Measurements from ENCODE around the gene LMBRD2.
"Not testable (repeated sequence)": the region's sequence is repeated elsewhere in the genome, so short reads cannot be mapped to it uniquely, and the experiment has no call there.

The LMBRD2 gene

DNA sequence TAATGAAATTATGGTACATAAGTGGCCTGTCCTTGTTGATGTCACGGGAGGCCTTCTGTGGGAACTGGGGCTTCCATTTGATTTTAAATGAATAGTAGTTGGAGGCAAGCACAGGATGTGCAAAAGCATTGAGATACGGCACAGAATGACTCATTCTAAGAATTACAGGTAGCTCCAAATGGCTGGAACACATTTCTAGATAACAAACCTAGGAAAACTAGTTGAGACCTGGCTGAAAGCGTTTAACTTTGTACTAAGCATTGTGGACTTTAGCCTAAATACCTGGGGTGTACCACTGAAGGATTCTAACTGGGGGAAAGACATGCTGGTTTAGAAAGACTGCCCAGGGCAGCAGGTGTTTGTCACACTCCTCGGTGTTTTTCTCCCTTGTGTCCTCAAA is 9.7 kb upstream of the LMBRD2 start:
- DNase-seq (ENCODE audit: low spot score) = no peak

GRCh38 chr5:36160617-36161016 is 8.9 kb upstream of the LMBRD2 start:
- no peak for DNase-seq (ENCODE audit: low spot score)

DNA sequence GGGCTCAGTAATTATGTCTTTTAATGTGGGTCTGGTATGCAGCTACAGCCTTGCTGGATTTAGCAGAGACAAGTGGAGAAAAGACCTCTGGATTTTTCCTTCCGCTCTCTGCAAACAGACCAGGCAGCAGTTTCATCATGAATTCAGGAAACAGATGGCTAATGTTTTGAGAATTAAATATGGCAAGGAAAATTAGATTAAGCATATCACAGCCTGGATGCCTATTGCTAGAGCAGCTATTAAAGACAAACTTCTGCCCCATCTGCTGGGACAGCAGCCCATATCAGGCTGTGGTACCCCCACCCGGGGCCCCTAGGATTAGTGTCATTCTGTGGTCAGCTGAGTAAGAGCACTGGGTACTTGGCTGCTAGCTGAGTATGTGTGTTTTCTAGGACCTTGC is 6.5 kb upstream of the LMBRD2 start:
- no peak for DNase-seq (ENCODE audit: low spot score)

DNA sequence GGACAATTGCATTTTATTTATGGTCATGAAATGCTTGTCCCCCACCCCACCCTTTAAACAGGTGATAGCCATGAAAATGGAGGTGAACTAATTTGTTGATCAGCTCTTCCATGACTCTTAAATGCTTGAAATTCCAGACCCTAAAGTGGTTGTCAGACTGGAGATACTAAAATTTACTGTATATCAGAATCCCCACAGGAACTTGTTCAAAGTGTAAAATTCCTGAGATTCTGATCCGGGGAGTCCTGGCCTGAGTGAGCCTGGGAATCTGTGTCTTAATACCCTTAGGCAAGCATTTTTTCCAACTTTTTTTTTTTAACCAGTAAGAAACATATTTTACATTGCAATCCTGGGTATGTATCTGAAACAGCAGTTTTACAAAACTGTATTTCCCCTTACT is 4.9 kb upstream of the LMBRD2 start:
- peak; percentile 6 for DNase-seq (ENCODE audit: low spot score)

GRCh38 chr5:36156121-36156601 is 4.5 kb upstream of the LMBRD2 start:
- peak; percentile 55 for DNase-seq (ENCODE audit: low spot score)

- no peak for DNase-seq (ENCODE audit: low spot score)
Observed at GRCh38 chr5:36155291-36155690, 3.6 kb upstream of the LMBRD2 start.

DNA sequence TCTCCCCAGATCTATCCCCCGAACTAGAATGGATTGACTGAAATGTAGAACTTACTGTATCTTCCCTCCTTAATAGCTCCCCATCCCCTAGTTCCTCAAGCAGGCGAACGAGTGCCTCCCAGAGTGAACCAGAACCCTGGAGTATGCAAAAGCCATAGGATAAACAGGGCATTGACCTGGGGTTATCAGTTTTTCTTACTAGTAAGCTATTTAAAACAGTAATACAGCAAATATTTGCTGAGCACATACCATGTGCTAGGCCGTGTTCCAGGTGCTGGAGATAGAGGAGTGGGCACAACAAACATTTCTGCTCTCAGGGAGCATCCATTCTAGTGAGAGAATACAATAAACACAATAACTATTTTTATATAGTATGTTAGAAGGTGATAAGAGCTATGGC is 2.0 kb upstream of the LMBRD2 start:
- no peak for DNase-seq (ENCODE audit: low spot score)

- DNase-seq (ENCODE audit: low spot score) = no peak
Observed at GRCh38 chr5:36153298-36153677, 1.6 kb upstream of the LMBRD2 start.

GRCh38 chr5:36152324-36153297 is 924 bp upstream of the LMBRD2 start:
- peak; percentile 21 for DNase-seq (ENCODE audit: low spot score)

- peak; percentile 56 for DNase-seq (ENCODE audit: low spot score)
Observed at GRCh38 chr5:36150676-36151433, 832 bp downstream of the LMBRD2 start.

DNA sequence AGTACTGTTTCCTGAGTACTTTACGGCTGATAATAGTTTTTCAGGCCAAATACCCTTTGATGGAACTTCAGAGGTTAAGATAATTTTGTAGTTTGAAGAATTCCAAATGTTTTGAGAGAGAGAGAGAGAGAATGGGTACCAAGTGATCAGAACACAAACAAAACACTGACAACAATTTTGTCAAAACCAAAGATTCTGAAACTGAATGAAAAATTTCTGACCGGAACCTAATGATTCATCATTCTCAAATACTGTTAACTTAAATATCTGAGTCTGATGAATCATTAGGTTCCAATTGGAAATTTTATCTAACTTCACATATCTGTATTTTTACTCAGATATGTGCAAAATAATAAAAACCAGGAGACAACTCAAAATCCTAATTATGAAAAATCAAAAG is 4.0 kb downstream of the LMBRD2 start:
- no peak for DNase-seq (ENCODE audit: low spot score)

GRCh38 chr5:36146390-36146789 is 5.3 kb downstream of the LMBRD2 start:
- no peak for DNase-seq (ENCODE audit: low spot score)

- DNase-seq (ENCODE audit: low spot score) = no peak
Observed at GRCh38 chr5:36145311-36145710, 6.4 kb downstream of the LMBRD2 start.

DNA sequence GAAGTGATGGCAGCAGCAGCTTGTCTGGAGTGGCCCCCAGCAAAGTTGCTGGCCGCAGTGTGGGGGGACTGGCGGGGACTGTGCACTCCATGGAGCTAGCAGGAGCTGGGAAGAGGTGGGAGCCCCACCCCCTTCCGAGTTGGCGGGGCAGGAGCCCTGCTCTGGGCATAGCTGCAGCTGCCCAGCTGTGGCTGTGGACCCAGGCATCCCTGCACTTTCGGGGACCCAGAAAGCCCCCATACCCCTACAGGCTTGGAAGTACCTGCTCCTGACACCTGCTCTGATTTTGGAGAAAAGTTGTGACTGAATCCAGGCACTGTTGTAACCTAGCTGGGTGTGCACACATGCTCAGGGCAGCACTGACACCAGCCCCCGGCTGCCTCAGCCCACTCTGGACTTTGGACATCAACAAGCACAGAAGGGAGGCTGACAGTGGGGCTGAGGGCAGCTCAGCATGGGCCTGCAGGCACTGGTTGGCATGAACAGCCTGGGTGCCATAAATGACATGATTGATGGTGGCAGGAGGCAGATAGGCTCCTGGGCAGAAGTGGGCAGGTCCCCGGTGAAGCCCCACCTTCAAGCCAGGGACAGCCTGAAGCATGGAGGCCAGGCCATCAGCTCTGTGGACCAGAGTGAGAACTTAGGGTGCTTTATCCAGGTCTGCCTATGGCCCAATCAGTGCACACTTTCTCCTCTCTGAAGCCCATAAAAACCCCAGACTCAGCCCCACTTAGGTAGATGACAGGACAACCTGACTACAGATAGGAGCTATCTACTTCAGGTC is 12.6 kb downstream of the LMBRD2 start:
- no peak for DNase-seq (ENCODE audit: low spot score)

DNA sequence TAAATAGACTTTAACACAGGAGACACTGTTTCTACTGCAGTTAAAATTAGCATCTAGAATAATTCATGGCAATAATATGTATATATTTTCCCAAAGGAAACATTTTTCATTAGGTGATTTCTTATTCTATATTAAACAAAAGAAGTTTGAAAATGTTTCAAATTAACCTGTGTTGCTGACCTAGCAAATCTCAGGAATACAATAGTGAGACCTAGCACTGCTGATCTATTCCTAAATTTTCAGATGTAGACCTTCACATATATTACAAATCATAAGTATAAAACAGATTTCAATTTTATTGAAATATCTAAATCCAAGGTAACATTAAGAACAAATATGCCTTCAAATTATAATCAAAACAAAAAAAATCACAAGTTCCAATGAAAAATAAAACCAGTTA is 15.1 kb downstream of the LMBRD2 start:
- no peak for DNase-seq (ENCODE audit: low spot score)

DNA sequence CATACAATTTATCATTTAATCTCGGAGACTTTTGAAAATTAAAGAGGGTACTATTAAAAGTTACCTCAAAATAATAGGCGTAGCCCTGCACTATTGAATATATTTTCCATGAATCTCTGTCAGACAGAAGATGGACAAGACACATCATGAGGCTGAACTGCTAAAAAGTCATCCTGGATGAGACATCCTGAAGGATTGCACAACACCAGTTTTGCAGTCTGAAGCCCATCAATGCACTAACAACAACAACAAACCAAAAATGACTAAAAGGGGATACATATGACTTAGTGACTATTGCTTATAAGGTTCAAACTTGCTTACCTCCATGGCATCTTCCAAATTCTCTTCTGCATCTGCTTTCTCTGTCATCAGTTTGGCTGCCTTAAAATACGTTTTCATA is 15.7 kb downstream of the LMBRD2 start:
- no peak for DNase-seq (ENCODE audit: low spot score)

- DNase-seq (ENCODE audit: low spot score) = not testable (repeated sequence)
Observed at GRCh38 chr5:36133009-36133408, 18.7 kb downstream of the LMBRD2 start.

- not testable (repeated sequence) for DNase-seq (ENCODE audit: low spot score)
Observed at GRCh38 chr5:36129666-36130065, 22.0 kb downstream of the LMBRD2 start.

GRCh38 chr5:36128795-36129194 is 22.9 kb downstream of the LMBRD2 start:
- DNase-seq (ENCODE audit: low spot score) = no peak

- DNase-seq (ENCODE audit: low spot score) = no peak
Observed at GRCh38 chr5:36125868-36126267, 25.8 kb downstream of the LMBRD2 start.

GRCh38 chr5:36111238-36111637 is 40.4 kb downstream of the LMBRD2 start:
- no peak for DNase-seq (ENCODE audit: low spot score)

DNA sequence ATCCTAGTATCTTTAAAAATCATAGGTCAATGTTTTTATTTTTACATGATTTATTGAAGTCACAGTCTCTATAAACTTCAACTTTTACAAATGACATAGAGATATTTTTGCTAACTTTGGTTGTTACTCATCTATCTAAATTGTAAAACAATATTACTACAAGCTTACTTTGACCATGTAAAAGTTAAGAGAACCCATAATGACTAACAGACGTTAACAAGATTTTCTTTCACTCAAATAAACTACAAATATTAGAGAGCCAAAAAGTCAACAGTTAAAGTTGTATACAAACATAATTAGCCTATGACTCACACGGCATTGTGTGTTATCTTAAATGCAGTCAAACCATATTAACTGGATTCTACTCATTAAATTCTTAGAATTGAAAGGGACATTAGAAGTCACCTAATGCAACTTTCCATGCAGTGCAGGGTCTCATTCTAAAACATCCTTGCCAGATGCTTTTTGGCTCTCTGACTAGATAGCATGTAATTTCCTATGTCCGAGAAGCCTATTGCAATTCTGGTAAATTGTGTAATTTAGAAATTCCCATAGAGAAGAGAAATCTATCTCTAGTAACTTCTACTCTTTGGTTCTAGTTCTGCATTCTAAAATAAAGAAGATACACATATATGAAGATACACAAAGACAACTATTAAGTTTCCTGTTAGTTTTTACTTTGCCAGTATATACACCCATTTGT is 42.8 kb downstream of the LMBRD2 start:
- no peak for DNase-seq (ENCODE audit: low spot score)

Data from kidney tubule cell (primary cell).